Suprapubic skin (tissue), 4 donors: ENCODE measurements around the gene MMUT.

ENCODE experiments used
- EP300 ChIP-seq: sonication (generic); formaldehyde crosslinking; IDR thresholded peaks from one replicate; pipeline ENCODE4 v1.6.1; 2017; ENCODE audit warnings: antibody characterized with exemption
- POLR2A ChIP-seq, 2 donors: fragments of 450-650 bp; IDR thresholded peaks; one replicate each; pipeline ENCODE4 v1.6.1; 2017; ENCODE audit warnings: antibody characterized with exemption in 2 of 2, mild to moderate bottlenecking in 2 of 2, moderate library complexity in 2 of 2
- POLR2AphosphoS5 ChIP-seq, 3 donors: sonication (generic); formaldehyde crosslinking; IDR thresholded peaks; one replicate each; pipeline ENCODE4 v1.6.1; 2017; ENCODE audit warnings: antibody characterized with exemption in 3 of 3
- TF ChIP-seq, protein P1 (sequence below), 2 donors: fragments of 200-600 bp in 1 of 2; fragments of 450-650 bp in 1 of 2; sonication (generic) in 1 of 2; IDR thresholded peaks; one replicate each; pipeline ENCODE4 v1.5.1; 2016 to 2019; ENCODE audit warnings: antibody characterized with exemption in 2 of 2, mild to moderate bottlenecking in 1 of 2, moderate library complexity in 1 of 2

DNA sequence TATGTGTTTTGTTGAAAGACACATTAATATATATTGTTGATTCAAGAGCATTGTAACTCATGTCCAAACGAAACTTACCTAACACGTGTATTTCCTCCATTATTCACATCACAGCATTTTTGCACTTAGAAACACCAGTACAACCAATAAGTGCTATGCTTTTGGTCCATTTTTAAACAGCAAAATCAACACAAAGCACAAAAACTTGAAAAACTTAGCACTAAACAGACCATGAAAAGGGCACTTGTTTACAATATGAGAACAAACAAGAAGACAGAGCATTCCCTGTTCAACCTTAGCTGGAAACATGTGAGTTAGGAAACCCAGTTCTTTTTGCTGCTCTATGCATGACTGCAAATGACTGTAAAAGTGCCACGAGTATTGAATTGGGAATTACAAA, 46.3 kb upstream of the MMUT start:
- no peak for TF ChIP-seq EP300
- TF ChIP-seq, protein P1, sequence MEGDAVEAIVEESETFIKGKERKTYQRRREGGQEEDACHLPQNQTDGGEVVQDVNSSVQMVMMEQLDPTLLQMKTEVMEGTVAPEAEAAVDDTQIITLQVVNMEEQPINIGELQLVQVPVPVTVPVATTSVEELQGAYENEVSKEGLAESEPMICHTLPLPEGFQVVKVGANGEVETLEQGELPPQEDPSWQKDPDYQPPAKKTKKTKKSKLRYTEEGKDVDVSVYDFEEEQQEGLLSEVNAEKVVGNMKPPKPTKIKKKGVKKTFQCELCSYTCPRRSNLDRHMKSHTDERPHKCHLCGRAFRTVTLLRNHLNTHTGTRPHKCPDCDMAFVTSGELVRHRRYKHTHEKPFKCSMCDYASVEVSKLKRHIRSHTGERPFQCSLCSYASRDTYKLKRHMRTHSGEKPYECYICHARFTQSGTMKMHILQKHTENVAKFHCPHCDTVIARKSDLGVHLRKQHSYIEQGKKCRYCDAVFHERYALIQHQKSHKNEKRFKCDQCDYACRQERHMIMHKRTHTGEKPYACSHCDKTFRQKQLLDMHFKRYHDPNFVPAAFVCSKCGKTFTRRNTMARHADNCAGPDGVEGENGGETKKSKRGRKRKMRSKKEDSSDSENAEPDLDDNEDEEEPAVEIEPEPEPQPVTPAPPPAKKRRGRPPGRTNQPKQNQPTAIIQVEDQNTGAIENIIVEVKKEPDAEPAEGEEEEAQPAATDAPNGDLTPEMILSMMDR (IDR thresholded peaks at IDR 0.05) = no peak
- TF ChIP-seq POLR2A (IDR thresholded peaks at IDR 0.05) = no peak
- TF ChIP-seq POLR2AphosphoS5 (IDR thresholded peaks at IDR 0.05) = no peak
